MM.1S (cell line): Measurements from ENCODE around the gene FAM131A.

Experiments
- EZH2 ChIP-seq: fragments of 300-600 bp; sonication (generic); optimal IDR thresholded peaks from 2 replicates; pipeline ENCODE3; 2017; ENCODE audit warnings: low read depth, mild to moderate bottlenecking, antibody characterized with exemption, low read length, mixed read lengths
- TF ChIP-seq, protein P1 (sequence below): fragments of 300-600 bp; sonication (generic); IDR thresholded peaks from 2 replicates; pipeline ENCODE4 v1.5.1; 2016; ENCODE audit warnings: antibody characterized with exemption, low read length, mixed read lengths

DNA sequence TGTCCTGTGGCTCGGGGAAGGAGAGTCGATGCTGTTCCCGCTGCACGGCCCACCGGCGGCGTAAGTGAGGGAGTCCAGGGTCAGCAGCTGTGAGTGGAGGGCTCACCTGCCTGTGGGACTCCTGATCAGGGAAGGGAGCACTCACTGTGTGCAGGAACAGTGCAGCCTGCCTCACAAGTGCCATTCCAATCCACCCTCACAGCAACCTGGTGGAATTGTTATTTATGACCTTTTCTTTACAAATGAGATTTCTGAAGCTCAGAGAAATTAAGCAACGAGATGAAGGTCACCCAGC is 51.5 kb downstream of the FAM131A start:
- TF ChIP-seq, protein P1, sequence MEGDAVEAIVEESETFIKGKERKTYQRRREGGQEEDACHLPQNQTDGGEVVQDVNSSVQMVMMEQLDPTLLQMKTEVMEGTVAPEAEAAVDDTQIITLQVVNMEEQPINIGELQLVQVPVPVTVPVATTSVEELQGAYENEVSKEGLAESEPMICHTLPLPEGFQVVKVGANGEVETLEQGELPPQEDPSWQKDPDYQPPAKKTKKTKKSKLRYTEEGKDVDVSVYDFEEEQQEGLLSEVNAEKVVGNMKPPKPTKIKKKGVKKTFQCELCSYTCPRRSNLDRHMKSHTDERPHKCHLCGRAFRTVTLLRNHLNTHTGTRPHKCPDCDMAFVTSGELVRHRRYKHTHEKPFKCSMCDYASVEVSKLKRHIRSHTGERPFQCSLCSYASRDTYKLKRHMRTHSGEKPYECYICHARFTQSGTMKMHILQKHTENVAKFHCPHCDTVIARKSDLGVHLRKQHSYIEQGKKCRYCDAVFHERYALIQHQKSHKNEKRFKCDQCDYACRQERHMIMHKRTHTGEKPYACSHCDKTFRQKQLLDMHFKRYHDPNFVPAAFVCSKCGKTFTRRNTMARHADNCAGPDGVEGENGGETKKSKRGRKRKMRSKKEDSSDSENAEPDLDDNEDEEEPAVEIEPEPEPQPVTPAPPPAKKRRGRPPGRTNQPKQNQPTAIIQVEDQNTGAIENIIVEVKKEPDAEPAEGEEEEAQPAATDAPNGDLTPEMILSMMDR = no peak
- TF ChIP-seq EZH2 = no peak
